ENCODE measurements around the gene CDH11. TPM values are rescaled to one million over a fixed set of nuclear protein-coding genes. Genes with fewer than 3 reads are reported as not detected.

Gene CDH11
- total and polyA plus RNA-seq, 4 donors = 0.72 to 5.3 (median 1.9) TPM

DNA sequence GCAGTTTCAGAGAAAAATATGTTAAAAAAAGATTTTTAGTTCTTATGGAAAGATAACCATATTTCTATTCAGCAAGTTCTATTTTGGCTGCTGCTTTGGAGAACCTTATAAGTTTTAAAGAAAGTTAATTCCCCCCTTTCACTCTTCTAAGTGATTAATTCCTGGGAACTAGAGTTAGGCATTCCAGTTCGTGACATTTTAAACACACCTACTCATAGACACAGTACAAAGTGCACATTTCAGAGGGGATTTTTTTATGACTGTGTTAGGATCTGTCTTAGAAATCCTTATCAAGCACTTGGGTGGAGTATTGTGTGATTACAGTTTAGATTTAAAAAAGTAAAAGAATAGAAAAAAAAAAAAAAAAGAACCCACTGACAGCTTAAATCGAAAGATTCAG is 3.5 kb upstream of the CDH11 start:
- TF ChIP-seq, protein P1, sequence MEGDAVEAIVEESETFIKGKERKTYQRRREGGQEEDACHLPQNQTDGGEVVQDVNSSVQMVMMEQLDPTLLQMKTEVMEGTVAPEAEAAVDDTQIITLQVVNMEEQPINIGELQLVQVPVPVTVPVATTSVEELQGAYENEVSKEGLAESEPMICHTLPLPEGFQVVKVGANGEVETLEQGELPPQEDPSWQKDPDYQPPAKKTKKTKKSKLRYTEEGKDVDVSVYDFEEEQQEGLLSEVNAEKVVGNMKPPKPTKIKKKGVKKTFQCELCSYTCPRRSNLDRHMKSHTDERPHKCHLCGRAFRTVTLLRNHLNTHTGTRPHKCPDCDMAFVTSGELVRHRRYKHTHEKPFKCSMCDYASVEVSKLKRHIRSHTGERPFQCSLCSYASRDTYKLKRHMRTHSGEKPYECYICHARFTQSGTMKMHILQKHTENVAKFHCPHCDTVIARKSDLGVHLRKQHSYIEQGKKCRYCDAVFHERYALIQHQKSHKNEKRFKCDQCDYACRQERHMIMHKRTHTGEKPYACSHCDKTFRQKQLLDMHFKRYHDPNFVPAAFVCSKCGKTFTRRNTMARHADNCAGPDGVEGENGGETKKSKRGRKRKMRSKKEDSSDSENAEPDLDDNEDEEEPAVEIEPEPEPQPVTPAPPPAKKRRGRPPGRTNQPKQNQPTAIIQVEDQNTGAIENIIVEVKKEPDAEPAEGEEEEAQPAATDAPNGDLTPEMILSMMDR (IDR thresholded peaks at IDR 0.05; ENCODE audit: low read depth, low read length, missing input control) = no peak
- TF ChIP-seq NR2F2 (IDR thresholded peaks at IDR 0.05) (no peak), GABPA (IDR thresholded peaks at IDR 0.05 in 1 of 2, conservative IDR thresholded peaks at IDR 0.05 in 1 of 2) (no peak), RAD21 (IDR thresholded peaks at IDR 0.05) (no peak)
- TF ChIP-seq, protein P2, sequence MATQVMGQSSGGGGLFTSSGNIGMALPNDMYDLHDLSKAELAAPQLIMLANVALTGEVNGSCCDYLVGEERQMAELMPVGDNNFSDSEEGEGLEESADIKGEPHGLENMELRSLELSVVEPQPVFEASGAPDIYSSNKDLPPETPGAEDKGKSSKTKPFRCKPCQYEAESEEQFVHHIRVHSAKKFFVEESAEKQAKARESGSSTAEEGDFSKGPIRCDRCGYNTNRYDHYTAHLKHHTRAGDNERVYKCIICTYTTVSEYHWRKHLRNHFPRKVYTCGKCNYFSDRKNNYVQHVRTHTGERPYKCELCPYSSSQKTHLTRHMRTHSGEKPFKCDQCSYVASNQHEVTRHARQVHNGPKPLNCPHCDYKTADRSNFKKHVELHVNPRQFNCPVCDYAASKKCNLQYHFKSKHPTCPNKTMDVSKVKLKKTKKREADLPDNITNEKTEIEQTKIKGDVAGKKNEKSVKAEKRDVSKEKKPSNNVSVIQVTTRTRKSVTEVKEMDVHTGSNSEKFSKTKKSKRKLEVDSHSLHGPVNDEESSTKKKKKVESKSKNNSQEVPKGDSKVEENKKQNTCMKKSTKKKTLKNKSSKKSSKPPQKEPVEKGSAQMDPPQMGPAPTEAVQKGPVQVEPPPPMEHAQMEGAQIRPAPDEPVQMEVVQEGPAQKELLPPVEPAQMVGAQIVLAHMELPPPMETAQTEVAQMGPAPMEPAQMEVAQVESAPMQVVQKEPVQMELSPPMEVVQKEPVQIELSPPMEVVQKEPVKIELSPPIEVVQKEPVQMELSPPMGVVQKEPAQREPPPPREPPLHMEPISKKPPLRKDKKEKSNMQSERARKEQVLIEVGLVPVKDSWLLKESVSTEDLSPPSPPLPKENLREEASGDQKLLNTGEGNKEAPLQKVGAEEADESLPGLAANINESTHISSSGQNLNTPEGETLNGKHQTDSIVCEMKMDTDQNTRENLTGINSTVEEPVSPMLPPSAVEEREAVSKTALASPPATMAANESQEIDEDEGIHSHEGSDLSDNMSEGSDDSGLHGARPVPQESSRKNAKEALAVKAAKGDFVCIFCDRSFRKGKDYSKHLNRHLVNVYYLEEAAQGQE (IDR thresholded peaks at IDR 0.05) = no peak
- TF ChIP-seq, protein P3, sequence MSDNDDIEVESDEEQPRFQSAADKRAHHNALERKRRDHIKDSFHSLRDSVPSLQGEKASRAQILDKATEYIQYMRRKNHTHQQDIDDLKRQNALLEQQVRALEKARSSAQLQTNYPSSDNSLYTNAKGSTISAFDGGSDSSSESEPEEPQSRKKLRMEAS (IDR thresholded peaks at IDR 0.05) = no peak
- H3K4me1 ChIP-seq (ENCODE audit: control insufficient read depth in 4 of 4, insufficient read depth in 4 of 4, low read length in 3 of 4) = peaks cover 9 to 24% (median 16%) of the 10 kb centered on the region in 4 donors
- H3K9me3 ChIP-seq (ENCODE audit: control insufficient read depth in 4 of 4, low read length in 3 of 4) = no peaks in the 10 kb centered on the region
- DNase-seq (ENCODE audit: low spot score) = no peak
- no peak overlapping the region for H3K27ac ChIP-seq (ENCODE audit: low read depth in 1 of 2, low read length in 2 of 2)
- H3K36me3 ChIP-seq (ENCODE audit: control insufficient read depth in 4 of 4, insufficient read depth in 3 of 4, low read depth in 1 of 4, low read length in 3 of 4) = no peaks in the 10 kb centered on the region
- H3K9ac ChIP-seq (ENCODE audit: low read depth in 1 of 2, low read length in 2 of 2) = no peak overlapping the region
- no peak overlapping the region for H3K4me3 ChIP-seq (ENCODE audit: low read depth in 1 of 3, low read length in 3 of 3)
- WGBS = 36% methylated on average over 2 of the region's 2 CpGs
- peaks cover 0 to 4% (median 1%) of the 10 kb centered on the region in 4 donors for H3K27me3 ChIP-seq (ENCODE audit: control insufficient read depth in 4 of 4, insufficient read depth in 4 of 4, low read length in 3 of 4)

DNA sequence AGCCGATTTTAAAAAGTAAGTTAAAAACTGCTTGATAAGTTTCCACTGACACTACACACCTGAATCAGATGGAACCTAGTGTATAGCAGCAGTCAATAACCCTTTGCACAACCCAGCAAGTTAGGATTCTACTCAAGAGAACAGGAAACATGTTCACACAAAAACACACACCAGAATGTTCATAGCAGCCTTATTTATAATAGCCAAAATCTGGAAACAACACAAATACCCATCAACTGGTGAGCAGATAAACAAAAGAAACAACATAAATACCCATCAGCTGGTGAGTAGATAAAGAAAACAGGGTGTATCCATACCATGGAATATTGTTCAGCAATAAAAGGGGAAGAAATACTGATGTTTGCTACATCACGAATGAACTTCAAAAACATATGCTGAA is 2.7 kb upstream of the CDH11 start:
- Histone ChIP-seq H3K36me3 (ENCODE audit: control insufficient read depth in 4 of 4, insufficient read depth in 3 of 4, low read depth in 1 of 4, low read length in 3 of 4) (no peaks in the 10 kb centered on the region), H3K4me1 (ENCODE audit: control insufficient read depth in 4 of 4, insufficient read depth in 4 of 4, low read length in 3 of 4) (peaks cover 9 to 24% (median 16%) of the 10 kb centered on the region in 4 donors), H3K27me3 (ENCODE audit: control insufficient read depth in 4 of 4, insufficient read depth in 4 of 4, low read length in 3 of 4) (peaks cover 0 to 4% (median 1%) of the 10 kb centered on the region in 4 donors), H3K4me3 (ENCODE audit: low read depth in 1 of 3, low read length in 3 of 3) (no peak overlapping the region), H3K9ac (ENCODE audit: low read depth in 1 of 2, low read length in 2 of 2) (no peak overlapping the region), H3K9me3 (ENCODE audit: control insufficient read depth in 4 of 4, low read length in 3 of 4) (no peaks in the 10 kb centered on the region), H3K27ac (ENCODE audit: low read depth in 1 of 2, low read length in 2 of 2) (no peak overlapping the region)
- TF ChIP-seq RAD21 (IDR thresholded peaks at IDR 0.05) = no peak
- TF ChIP-seq, protein P1 (IDR thresholded peaks at IDR 0.05; ENCODE audit: low read depth, low read length, missing input control) = no peak
- TF ChIP-seq GABPA (IDR thresholded peaks at IDR 0.05 in 1 of 2, conservative IDR thresholded peaks at IDR 0.05 in 1 of 2) = no peak
- no peak for TF ChIP-seq SP1 (IDR thresholded peaks at IDR 0.05)
- TF ChIP-seq, protein P4, sequence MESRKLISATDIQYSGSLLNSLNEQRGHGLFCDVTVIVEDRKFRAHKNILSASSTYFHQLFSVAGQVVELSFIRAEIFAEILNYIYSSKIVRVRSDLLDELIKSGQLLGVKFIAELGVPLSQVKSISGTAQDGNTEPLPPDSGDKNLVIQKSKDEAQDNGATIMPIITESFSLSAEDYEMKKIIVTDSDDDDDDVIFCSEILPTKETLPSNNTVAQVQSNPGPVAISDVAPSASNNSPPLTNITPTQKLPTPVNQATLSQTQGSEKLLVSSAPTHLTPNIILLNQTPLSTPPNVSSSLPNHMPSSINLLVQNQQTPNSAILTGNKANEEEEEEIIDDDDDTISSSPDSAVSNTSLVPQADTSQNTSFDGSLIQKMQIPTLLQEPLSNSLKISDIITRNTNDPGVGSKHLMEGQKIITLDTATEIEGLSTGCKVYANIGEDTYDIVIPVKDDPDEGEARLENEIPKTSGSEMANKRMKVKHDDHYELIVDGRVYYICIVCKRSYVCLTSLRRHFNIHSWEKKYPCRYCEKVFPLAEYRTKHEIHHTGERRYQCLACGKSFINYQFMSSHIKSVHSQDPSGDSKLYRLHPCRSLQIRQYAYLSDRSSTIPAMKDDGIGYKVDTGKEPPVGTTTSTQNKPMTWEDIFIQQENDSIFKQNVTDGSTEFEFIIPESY (IDR thresholded peaks at IDR 0.05) = no peak
- TF ChIP-seq, protein P2 (IDR thresholded peaks at IDR 0.05) = no peak
- no peak for TF ChIP-seq HNF4G (IDR thresholded peaks at IDR 0.05)
- TF ChIP-seq TAF1 (conservative IDR thresholded peaks at IDR 0.05) = no peak
- no peak for TF ChIP-seq EGR1 (IDR thresholded peaks at IDR 0.05; ENCODE audit: low read depth in 2 of 2)
- TF ChIP-seq FOXA2 (IDR thresholded peaks at IDR 0.05) = no peak
- WGBS = 71% methylated on average over 2 of the region's 2 CpGs
- no peak for DNase-seq (ENCODE audit: low spot score)

All from liver (tissue), 9 donors.